Kidney (tissue), 14 donors: ENCODE measurements around the gene FBF1. TPM values are rescaled to one million over a fixed set of nuclear protein-coding genes. Genes with fewer than 3 reads are reported as not detected.

Experiments used
- DNase-seq, 5 donors: peaks; one replicate each; pipeline ENCODE4 v3.0.0-alpha.2; 2013 to 2020
- FAIRE-seq: peaks from 2 replicates; lab custom pipeline; 2012; peaks lifted over from hg19 to GRCh38; lab: Jason Lieb, UNC
- H3K27ac ChIP-seq, 2 donors: one replicate each; pipeline ENCODE4 v1.7.0; 2013; ENCODE audit warnings: low read depth in 2 of 2, low read length in 2 of 2, inconsistent platforms in 1 of 2
- H3K27me3 ChIP-seq: one replicate; pipeline ENCODE4 v1.7.1; 2013; ENCODE audit warnings: low read length, inconsistent platforms; ENCODE audit not compliant: control insufficient read depth, insufficient read depth
- H3K36me3 ChIP-seq, 3 donors: one replicate each; pipeline versions ENCODE4 v1.7.0 to v1.7.1; 2013; ENCODE audit warnings: low read length in 3 of 3, control low read depth in 1 of 3, inconsistent platforms in 1 of 3; ENCODE audit not compliant: insufficient read depth in 3 of 3, control insufficient read depth in 2 of 3
- H3K4me1 ChIP-seq, 3 donors: one replicate each; pipeline versions ENCODE4 v1.7.0 to v1.7.1; 2013; ENCODE audit warnings: low read length in 3 of 3, inconsistent platforms in 1 of 3, low read depth in 1 of 3; ENCODE audit not compliant: control insufficient read depth in 2 of 3, insufficient read depth in 2 of 3
- H3K4me3 ChIP-seq, 3 donors: one replicate each; pipeline versions ENCODE4 v1.7.0 to v1.8.1; 2013; ENCODE audit warnings: low read length in 3 of 3, control low read depth in 1 of 3, inconsistent platforms in 1 of 3
- H3K9ac ChIP-seq, 3 donors: one replicate each; pipeline versions ENCODE4 v1.7.0 to v1.7.1; 2013; ENCODE audit warnings: low read length in 3 of 3, control low read depth in 1 of 3, inconsistent platforms in 1 of 3
- H3K9me3 ChIP-seq, 3 donors: one replicate each; pipeline versions ENCODE4 v1.7.0 to v1.7.1; 2013; ENCODE audit warnings: low read length in 3 of 3, control low read depth in 1 of 3, inconsistent platforms in 1 of 3; ENCODE audit not compliant: control insufficient read depth in 2 of 3, insufficient read depth in 1 of 3
- intact Hi-C: fragments of 100-400 bp; cut with DNase I; formaldehyde crosslinking; loops from one replicate; pipeline ENCODE4 v1.11.1; 2022
- polyA plus RNA-seq: library from polyadenylated mRNA; stranded (reverse); fragments of 350-450 nt; fragmentation: Illumina TruSeq; extraction: RNeasy Lipid Tissue Mini Kit (QIAGEN cat#74804); gene quantifications from one replicate; pipeline ENCODE4 v1.2.3, GENCODE V29; 2014; ENCODE audit warnings: low read depth, low replicate concordance; ENCODE audit not compliant: insufficient read depth
- total RNA-seq: library from RNA; stranded (reverse); fragmentation: NEBNext Ultra II Directional; extraction: Animal tissue kit (Norgen Biotek cat#: 25700); gene quantifications from one replicate; pipeline ENCODE4 v1.2.1, GENCODE V29; 2021
- TF ChIP-seq, protein P1 (sequence below): IDR thresholded peaks from 3 replicates; pipeline ENCODE4 v1.5.1; 2012; ENCODE audit warnings: mild to moderate bottlenecking, moderate library complexity, borderline replicate concordance; ENCODE audit not compliant: insufficient read depth; ENCODE audit errors: extremely low read depth
- donor health status: control.
- donor health status: control.
- donor health status: control.
- donor health status: control.
- donor health status: control.
- donor health status: DM: yes; HTN: yes; CAD: no.
- donor health status: Normal renal cell carcinoma (clear cell type).

FBF1 gene
- total and polyA plus RNA-seq, 2 donors from 2014 or later = 5.7 to 11.5 TPM

DNA sequence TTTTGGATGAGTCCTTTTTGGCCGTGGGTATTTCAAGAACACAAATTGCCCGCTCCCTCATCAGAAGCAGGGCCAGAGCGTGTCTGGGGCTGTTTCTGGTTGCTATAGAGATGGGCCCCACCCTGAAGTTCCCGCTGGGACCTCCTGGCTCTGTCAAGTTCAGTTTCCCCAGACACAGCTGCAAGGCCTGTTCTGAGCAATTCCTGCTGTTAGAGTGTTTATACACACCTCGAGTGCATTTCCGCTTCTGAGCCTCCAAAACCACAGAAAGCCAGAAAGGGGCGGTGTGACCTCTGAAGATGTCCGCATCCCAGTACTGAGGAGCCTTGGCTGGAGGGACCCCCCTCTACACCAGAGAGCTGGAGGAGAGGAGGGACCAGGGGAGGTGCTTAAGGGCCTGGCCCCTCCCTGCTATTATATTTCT is 76.4 kb downstream of the FBF1 start:
- Histone ChIP-seq H3K27ac (peak overlapping the region; percentile 22 to 28), H3K4me1 (peaks cover 0 to 5% (median 0%) of the 10 kb centered on the region in 3 donors), H3K4me3 (no peak overlapping the region), H3K9me3 (no peaks in the 10 kb centered on the region), H3K27me3 (no peaks in the 10 kb centered on the region), H3K9ac (no peak overlapping the region), H3K36me3 (no peaks in the 10 kb centered on the region)
- TF ChIP-seq, protein P1, sequence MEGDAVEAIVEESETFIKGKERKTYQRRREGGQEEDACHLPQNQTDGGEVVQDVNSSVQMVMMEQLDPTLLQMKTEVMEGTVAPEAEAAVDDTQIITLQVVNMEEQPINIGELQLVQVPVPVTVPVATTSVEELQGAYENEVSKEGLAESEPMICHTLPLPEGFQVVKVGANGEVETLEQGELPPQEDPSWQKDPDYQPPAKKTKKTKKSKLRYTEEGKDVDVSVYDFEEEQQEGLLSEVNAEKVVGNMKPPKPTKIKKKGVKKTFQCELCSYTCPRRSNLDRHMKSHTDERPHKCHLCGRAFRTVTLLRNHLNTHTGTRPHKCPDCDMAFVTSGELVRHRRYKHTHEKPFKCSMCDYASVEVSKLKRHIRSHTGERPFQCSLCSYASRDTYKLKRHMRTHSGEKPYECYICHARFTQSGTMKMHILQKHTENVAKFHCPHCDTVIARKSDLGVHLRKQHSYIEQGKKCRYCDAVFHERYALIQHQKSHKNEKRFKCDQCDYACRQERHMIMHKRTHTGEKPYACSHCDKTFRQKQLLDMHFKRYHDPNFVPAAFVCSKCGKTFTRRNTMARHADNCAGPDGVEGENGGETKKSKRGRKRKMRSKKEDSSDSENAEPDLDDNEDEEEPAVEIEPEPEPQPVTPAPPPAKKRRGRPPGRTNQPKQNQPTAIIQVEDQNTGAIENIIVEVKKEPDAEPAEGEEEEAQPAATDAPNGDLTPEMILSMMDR = no peak
- DNase-seq = peak in 4 of 5 donors; percentile 68 to 96 (median 78)
- intact Hi-C loops = no loop called here
- no peak for FAIRE-seq

DNA sequence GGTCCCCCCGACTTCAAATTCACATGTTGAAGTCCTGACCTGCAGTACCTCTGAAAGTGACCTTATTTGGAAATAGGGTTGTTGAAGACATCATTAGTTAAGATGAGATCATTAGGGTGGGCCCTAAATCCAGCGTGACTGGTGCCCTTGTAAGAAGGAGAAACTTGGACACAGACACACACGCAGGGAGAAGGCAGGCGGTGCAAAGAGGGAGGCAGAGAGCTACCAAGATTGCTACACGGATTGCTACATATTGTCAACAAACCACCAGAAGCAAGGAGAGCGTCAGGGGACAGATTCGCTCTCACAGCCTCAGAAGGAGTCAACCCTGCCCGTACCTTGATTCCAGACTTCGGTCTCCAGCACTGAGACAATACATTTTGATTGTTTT is 78.9 kb downstream of the FBF1 start:
- Histone ChIP-seq H3K27me3 (no peaks in the 10 kb centered on the region), H3K4me1 (peaks cover 0 to 5% (median 0%) of the 10 kb centered on the region in 3 donors), H3K9ac (no peak overlapping the region), H3K36me3 (no peaks in the 10 kb centered on the region), H3K9me3 (no peaks in the 10 kb centered on the region), H3K4me3 (no peak overlapping the region), H3K27ac (no peak overlapping the region)
- no peak for DNase-seq
- TF ChIP-seq, protein P1 = no peak
- intact Hi-C loops = no loop called here
- no peak for FAIRE-seq

Other genes with a start within 250 kb of the FBF1 start
- gene ITGB4, start 219.6 kb downstream of the FBF1 start, total RNA-seq = 149 TPM
- 15.7 TPM for gene ITGB4, start 219.6 kb downstream of the FBF1 start, polyA plus RNA-seq
- 34.5 TPM for gene GALK1, start 175.8 kb downstream of the FBF1 start, total RNA-seq
- 105 TPM for gene GALK1, start 175.8 kb downstream of the FBF1 start, polyA plus RNA-seq
- gene UNK, start 156.2 kb downstream of the FBF1 start, total RNA-seq = 35.5 TPM
- 12.0 TPM for gene UNK, start 156.2 kb downstream of the FBF1 start, polyA plus RNA-seq
- 26.1 TPM for gene UNC13D, start 96.6 kb downstream of the FBF1 start, total RNA-seq
- 3.8 TPM for gene UNC13D, start 96.6 kb downstream of the FBF1 start, polyA plus RNA-seq
- gene WBP2, start 85.7 kb downstream of the FBF1 start, total RNA-seq = 135 TPM
- gene WBP2, start 85.7 kb downstream of the FBF1 start, polyA plus RNA-seq = 151 TPM
- 118 TPM for gene TRIM47, start 62.5 kb downstream of the FBF1 start, total RNA-seq
- gene TRIM47, start 62.5 kb downstream of the FBF1 start, polyA plus RNA-seq = 95.0 TPM
- 23.6 TPM for gene TRIM65, start 44.1 kb downstream of the FBF1 start, total RNA-seq
- gene TRIM65, start 44.1 kb downstream of the FBF1 start, polyA plus RNA-seq = 11.5 TPM
- 89.8 TPM for gene MRPL38, start 36.2 kb downstream of the FBF1 start, total RNA-seq
- 114 TPM for gene MRPL38, start 36.2 kb downstream of the FBF1 start, polyA plus RNA-seq
- 60.6 TPM for gene ACOX1, start 38.1 kb upstream of the FBF1 start, total RNA-seq
- gene ACOX1, start 38.1 kb upstream of the FBF1 start, polyA plus RNA-seq = 24.7 TPM
- gene TEN1, start 38.2 kb upstream of the FBF1 start, total RNA-seq = 21.3 TPM
- 40.8 TPM for gene TEN1, start 38.2 kb upstream of the FBF1 start, polyA plus RNA-seq
- gene CDK3, start 59.8 kb upstream of the FBF1 start, total RNA-seq = 7.1 TPM
- 7.4 TPM for gene CDK3, start 59.8 kb upstream of the FBF1 start, polyA plus RNA-seq
- gene EVPL, start 86.3 kb upstream of the FBF1 start, total RNA-seq = 23.5 TPM
- 11.1 TPM for gene EVPL, start 86.3 kb upstream of the FBF1 start, polyA plus RNA-seq
- 68.1 TPM for gene SRP68, start 131.5 kb upstream of the FBF1 start, total RNA-seq
- gene SRP68, start 131.5 kb upstream of the FBF1 start, polyA plus RNA-seq = 52.7 TPM
- not detected for gene GALR2, start 133.7 kb upstream of the FBF1 start, total RNA-seq
- gene GALR2, start 133.7 kb upstream of the FBF1 start, polyA plus RNA-seq = not detected
- 0.22 TPM for gene ZACN, start 138.1 kb upstream of the FBF1 start, total RNA-seq
- gene ZACN, start 138.1 kb upstream of the FBF1 start, polyA plus RNA-seq = not detected
- 143 TPM for gene EXOC7, start 162.7 kb upstream of the FBF1 start, total RNA-seq
- gene EXOC7, start 162.7 kb upstream of the FBF1 start, polyA plus RNA-seq = 83.2 TPM
- 6.8 TPM for gene FOXJ1, start 200.2 kb upstream of the FBF1 start, total RNA-seq
- gene FOXJ1, start 200.2 kb upstream of the FBF1 start, polyA plus RNA-seq = 3.4 TPM